GM18526 (cell line): Measurements from ENCODE around the gene SLC37A2.

Source experiments
- POLR2A ChIP-seq: IDR thresholded peaks from 3 replicates; pipeline ENCODE4 v1.6.1; 2011; ENCODE audit not compliant: insufficient read length; ENCODE audit errors: extremely low read depth

The SLC37A2 gene

DNA sequence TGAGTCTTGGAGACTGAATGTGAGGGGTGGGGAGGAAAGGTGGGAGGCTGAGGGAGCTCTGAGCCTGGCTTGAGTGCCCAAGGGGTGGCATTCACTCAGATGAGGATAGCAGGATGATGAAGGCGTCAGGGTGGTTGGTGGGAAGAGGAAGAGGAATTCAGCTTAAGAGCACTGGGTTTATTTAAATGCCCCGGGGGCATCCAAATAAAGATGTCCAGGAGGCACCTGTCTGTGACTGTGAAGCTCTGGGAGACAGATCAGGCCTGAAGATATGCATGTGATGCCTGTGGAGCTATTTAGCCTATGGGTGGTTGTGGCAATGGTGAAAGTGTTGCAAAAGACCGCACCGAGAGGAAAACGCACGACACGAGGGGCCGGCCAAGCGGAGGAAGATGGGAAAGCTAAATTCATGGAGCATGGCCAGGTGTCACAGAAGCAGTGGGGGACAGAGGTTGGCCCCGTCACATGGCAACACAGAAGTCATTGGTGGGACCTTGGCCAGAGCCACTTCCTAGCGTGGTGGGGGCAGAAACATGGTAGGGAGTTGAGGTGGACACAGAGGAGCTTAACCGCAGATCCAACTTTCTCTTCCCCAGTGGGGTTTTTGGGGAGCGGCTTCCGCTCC lies 15.5 kb downstream of the SLC37A2 start:
- TF ChIP-seq POLR2A = no peak

DNA sequence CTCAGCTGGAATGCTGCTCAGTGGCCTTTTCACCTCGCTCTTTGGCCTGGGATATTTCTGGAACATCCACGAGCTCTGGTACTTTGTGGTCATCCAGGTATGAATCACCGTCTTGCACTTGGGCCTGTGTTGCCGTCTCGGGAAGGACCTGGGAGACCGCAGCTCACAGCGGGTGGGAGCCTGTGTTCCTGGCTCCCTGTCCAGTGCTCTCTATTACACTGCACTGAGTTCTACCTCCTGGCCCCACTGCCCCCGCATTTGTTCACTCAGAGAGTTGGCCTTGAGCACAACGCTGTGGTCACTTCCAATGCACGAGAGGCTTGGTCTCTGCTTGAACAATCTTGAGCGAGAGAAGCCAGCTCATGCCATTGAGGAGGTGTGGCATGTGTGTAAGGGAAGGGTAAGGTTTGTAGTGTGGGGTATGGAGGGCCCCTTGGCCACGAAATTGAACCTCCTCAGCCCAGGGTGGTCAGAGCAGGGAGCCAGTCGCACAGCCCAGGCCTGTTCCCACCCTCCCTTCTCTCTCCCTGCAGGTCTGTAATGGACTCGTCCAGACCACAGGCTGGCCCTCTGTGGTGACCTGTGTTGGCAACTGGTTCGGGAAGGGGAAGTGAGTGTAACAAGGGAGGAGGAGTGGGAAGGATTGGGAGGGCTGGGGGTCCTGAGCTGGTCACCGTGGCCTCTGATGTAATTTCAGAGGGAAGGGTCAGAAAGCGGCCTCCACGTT lies 16.2 kb downstream of the SLC37A2 start:
- no peak for TF ChIP-seq POLR2A

DNA sequence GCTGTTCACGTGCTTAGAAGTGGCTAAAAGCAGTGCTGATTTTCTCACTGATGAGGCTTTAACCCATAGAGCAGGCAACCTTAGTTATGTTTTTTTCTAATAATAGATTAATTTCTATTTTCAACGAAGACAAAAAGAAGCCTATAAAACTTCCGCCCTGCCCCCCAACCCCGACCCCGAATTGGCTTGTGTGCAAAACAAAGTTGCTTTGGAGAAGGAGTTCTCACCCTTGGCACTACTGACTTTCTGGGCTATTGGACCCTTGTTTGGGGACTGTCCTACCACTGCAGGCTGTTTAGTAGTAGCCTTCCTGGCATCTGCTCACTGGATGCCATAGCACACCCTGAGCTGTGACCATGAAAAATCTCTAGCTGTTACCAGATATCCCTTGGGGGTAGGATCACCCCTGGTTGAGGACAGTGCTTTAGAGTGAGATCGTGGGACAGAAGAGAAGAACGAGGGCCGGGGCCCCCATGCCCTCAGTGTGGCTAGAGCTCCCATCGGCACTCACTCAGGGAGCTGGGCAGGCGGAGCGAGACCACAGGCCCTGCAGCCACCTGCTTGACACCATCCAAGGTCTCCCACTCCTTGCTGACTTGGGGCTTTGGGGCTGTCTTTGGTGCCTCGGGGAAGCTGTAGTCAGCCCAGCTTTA lies 16.9 kb downstream of the SLC37A2 start:
- TF ChIP-seq POLR2A = no peak

DNA sequence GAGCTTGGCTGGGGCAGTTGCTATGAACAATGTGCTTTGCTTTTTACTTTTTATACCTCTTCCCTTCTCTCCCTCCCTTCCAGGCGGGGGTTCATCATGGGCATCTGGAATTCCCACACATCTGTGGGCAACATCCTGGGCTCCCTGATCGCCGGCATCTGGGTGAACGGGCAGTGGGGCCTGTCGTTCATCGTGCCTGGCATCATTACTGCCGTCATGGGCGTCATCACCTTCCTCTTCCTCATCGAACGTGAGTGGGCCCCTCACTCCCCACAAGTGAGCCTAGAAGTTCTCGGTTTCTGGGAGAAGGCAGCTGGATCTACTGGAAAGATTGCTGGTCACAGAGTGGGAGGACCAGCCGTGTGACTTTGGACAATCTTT lies 17.4 kb downstream of the SLC37A2 start:
- TF ChIP-seq POLR2A = no peak

DNA sequence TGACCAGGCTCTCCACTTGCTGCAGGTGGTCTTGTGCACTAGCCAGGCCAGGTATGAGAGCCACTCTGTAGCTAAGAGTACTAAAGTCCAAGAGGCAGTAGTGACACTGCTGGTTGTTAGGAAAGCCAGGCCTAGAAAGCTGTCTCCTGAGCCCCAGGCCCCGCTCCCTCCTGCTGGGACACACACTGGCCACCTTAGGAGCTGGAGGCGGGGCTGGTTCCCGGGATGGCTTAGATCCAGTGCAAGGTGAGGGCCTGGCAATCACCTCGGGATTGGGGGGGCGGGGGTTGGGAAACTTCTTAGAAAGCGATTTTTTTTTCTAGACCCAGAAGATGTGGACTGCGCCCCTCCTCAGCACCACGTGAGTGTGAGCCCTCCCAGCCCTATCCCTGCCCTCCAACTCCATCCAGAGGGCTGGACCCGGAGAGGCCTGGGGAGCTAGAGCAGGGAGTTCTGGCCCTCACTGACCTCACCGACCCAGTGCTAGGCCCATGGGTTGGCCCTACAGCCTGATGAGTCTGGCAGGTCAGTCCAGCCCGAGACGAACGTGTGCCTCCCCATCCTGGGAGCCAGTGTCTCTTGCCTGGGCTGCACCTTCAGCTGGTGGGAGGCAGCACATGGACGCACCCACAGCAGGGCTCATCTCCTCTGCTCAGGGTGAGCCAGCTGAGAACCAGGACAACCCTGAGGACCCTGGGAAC lies 18.1 kb downstream of the SLC37A2 start:
- TF ChIP-seq POLR2A = no peak

DNA sequence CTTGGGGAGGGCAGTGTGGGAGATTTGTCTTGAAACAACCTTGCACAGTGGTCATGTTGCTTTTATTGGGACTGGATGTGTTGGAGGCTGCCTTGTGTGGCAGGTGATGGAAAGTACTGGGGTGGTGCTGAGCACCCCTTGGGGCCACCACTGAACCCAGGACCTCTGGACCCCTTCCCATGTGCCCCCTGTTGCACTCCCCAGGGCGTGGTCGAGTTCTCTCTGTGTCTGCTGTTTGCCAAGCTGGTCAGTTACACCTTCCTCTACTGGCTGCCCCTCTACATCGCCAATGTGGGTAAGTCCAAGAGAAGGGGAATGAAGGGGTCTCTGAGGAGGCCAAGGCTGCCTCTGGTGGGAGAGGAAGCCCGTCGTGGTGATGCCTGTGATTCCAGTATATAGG lies 18.9 kb downstream of the SLC37A2 start:
- no peak for TF ChIP-seq POLR2A

DNA sequence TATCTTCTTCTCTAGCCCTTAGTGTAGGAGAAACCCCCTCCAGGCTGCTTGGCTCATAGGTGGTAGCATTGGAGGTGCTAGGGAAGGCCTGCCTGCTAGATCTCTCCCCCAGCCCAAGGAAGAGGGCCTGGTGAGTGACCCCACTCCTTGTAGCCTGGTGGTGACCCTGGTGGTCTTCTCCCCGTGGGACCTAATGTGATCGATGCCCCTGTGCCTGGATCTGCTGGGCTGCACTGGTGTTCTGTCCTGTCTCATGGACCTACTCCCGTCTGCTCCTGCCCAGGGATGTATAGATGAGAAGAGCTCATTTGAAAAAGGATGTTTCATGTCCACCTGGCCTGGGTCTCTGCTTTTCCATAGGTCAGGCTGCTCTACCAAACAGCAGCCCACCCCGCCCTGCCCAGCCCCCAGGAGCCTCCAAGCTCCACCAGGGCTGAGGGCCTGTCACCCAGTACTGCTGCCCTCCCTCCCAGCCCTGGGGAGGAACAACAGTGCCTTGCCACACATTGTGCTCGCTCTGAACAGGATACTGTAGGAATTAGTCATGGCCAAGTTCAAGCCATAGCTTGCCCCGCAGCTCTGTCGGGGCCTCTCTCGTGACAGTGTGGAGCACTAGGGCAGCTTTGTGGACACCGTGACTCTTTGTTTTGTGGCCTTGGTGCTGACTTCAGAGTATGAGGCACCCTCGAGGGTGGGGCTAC lies 19.7 kb downstream of the SLC37A2 start:
- no peak for TF ChIP-seq POLR2A

DNA sequence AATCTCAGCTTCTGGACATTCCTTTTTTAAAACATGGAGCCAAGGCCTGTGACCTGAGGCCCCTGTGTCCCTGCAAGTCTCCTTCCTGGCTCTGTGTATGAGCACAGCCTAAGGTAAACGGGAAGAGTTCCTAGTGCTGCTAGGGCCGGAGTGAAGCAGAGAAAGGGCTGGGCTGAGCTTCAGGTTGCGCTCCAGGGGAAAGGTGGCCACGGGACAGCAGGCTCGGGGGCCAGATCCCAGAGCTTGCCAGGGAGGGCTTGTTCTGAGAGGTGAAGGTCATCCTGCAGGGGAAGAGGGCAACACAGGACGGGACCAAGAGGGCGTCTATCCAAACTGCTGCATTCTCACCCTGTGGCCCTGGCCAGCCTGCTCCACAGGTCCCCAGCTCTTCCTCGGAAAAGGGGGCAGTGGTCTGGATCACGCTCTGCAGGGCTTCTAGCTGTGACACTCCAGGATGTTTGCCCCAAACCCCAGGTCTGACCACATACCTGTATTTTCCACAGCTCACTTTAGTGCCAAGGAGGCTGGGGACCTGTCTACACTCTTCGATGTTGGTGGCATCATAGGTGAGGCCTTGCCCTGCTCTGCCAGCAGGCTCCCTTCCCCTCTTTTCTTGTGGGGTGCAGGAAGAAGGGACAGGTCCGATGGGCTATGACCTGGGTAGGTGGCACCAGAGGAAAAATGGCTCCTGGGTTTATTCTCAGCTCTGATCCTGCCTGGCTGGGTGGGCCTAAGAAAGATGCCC lies 20.4 kb downstream of the SLC37A2 start:
- no peak for TF ChIP-seq POLR2A

DNA sequence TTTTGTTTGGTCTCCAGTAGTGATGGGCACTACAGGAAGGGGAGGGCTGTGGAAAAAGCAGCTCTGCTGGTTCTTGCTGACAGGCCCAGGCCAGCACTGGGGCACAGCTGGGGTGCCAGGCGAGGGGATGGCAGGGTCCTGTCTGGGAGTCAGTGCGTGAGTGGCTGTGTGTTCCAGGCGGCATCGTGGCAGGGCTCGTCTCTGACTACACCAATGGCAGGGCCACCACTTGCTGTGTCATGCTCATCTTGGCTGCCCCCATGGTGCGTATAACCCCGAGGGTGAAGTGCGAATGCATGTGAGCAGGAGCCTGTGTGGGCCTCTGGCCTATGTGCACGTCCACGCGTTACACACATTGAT lies 20.9 kb downstream of the SLC37A2 start:
- TF ChIP-seq POLR2A = no peak

DNA sequence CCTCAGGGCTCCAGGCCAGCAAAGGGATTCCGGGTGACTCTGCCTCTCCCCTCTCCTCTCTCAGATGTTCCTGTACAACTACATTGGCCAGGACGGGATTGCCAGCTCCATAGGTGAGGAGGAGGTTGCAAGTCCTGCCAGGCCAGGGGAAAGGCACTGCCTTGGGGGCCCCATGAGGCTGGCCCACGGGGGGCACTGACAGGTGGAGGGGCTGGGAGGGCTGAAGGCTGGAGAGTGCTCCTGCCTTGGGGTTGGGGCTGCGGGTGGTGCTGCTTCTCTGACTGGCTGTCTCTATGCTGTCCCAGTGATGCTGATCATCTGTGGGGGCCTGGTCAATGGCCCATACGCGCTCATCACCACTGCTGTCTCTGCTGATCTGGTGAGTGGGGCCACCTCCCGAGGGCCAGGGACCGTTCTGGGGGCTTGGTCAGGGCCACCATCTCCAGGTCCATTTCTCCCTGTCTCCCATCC lies 21.7 kb downstream of the SLC37A2 start:
- no peak for TF ChIP-seq POLR2A

DNA sequence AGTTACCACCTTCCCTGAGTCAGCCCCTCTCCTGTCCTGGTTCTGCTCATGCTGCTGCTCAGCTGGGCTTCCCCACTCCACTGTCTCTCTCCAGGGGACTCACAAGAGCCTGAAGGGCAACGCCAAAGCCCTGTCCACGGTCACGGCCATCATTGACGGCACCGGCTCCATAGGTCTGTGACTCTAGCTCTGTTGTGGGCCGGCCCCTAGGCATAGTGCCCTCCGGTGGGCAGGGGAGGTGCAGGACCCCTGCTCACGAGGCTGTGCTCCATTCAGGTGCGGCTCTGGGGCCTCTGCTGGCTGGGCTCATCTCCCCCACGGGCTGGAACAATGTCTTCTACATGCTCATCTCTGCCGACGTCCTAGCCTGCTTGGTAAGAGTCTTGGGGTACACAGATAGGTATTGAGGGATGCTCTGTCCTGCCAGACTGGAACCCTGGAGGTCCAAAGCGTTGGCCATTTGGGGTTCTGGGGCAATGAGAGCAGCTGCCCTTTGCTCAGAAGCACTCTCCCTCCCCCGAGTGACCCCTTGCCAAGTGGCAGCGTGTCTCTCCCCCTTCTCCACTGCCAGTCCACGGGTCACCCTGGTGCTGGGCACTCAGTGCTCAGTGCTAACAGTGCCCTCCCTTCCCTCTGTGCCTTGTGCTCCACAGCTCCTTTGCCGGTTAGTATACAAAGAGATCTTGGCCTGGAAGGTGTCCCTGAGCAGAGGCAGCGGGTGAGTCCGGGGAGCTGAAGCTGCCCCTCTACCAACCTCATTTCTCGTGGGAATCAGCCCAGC lies 22.4 kb downstream of the SLC37A2 start:
- TF ChIP-seq POLR2A = no peak

DNA sequence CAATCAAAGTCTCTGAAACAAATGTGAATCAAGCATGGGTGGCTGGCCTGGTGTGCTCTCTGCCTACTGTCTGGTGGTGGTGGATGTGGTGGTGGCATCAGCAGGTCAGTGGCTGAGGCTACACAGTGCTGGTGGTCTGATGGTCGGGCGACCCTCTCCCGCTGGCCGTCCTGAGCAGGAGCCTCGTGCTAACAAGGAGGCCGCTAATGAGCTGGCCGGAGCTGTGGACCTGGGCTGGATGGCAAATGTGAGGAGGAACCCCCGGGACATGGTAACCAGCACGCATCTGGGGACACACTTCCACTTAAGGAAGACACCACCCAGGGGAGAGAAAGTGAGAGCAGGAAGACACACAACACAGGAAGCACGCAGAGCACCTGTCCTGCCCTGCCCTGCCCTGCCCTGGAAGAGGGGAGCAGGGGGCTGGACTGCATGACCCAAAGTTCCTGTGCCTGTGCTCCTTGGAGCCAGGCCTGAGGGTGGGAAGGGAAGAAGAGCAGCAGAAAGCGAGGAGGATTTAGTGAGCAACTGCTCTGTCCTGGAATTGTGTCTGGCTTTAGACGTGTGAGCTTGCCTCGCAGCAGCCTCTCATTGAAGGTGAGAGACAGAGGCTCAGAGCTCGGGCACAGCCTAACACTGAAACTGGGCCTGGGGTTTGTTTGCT lies 23.7 kb downstream of the SLC37A2 start:
- TF ChIP-seq POLR2A = no peak

DNA sequence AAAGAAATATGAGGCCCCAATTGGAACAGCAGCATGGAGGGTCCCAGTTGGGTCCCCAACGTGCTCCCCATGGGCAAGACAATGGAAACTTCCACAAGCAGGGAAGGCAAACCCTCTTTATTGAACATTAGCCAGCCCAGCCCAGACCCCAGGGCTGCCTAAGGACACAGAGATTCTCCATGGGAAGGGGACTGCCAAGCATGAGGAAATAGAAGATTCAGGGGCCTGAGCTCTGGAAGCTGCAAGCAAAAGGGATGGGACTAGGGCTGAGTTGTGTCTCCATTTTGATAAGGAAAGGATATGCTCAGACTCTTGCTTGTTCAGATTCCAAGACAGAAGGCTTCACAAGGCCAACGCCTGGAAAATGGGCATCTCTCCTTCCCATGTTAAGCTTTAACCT lies 25.0 kb downstream of the SLC37A2 start:
- TF ChIP-seq POLR2A = no peak
